Caki2 (cell line): ENCODE measurements around the gene C1QTNF9. TPM values are rescaled to one million over a fixed set of nuclear protein-coding genes. Genes with fewer than 3 reads are reported as not detected.
"Not testable (repeated sequence)": the region's sequence is repeated elsewhere in the genome, so short reads cannot be mapped to it uniquely, and the experiment has no call there.

Experiments
- DNase-seq: peaks from one replicate; pipeline ENCODE4 v3.0.0-alpha.2; 2015; ENCODE audit warnings: low read depth
- in situ Hi-C: cut with HindIII; loops from 2 replicates; pipeline ENCODE4 v1.10.0; 2016; ENCODE audit warnings: low sequenced_read_pairs, low pct_unique_long_range_greater_than_20kb, mixed read lengths
- total RNA-seq: library from RNA; depleted of rRNA; stranded (reverse); fragments of >200 nt; shearing (Covaris generic); gene quantifications from 2 replicates; pipeline ENCODE4 v1.2.3, GENCODE V29; 2014; ENCODE audit warnings: low replicate concordance

Gene C1QTNF9
- total RNA-seq, 1 experiment from 2014 or later: not detected

DNA sequence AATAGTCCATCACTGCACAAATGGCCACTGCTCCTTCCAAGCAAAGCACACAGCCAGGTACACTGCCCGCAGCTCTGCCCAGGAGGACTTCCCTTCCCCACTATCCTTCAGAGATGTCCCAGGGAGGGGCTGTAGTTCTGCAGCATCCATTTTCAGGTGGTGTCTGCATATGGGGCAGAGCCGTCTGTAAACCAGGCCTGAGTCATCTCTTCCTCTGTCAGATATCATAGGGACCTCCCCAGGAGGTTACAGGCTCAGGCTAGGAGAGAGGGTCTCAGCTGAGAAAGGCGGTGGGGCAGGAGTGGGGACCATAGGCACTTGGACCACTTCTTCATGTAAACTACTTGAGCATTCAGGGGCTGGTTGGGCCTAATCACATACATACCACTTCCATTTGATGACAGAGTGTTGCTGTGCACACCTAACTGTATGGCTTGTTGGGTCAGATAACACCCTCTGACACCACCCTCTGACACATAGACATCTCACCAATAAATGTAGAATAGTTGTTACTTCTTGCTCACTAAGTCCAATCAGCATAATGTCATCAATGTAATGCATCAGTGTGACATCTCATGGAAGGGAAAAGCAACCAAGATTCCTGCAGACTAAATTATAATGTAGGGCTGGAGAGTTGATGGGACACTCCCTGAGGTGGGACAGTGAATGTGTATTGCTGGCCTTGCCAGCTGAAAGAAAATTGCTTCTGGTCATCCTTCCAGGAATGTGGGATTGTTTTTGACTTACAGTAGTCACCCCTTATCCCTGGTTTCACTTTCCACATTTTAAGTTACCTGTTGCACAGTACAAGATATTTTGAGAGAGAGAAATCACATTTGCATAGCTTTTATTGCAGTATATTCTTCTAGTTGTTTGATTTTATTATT is 40.6 kb downstream of the C1QTNF9 start:
- DNase-seq, in situ Hi-C loops: not testable (repeated sequence)

DNA sequence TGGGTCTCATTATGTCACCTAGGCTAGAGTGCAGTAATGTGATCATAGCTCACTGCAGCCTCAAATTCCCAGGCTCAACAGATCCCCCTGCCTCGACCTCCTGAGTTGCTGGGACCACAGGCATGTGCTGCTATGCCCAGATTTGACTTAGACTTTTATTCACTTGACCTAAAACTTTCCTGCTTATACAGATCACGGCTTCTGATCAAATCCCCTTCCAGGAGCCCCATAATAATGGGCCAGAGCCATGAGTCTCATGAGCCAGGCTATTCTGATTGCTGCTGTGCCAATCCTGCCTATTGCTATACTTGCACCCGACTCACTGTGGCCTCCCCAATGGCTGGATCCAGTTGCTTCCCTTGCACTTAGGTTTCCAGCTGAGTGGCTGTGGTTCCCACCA is 42.0 kb downstream of the C1QTNF9 start:
- DNase-seq: no peak
- in situ Hi-C loops: no loop called here

DNA sequence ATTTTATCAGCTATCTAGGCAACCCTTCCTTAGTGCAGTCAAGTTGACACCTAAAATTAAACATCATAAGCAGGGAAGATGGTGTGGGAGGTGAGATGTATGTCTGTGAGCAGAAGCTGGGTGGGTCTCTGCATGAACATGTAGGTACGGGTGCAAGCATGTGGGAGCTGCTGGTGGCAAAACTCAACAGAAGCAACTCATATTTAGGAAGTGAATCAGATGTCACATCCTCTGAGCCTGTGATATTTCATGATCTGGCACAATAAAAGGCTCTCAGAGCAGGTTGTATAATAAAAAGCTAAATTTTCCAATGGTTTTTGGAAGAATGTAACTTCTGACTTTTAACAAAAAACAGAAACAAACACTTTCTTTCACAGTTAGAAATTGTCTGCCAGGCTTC is 44.4 kb downstream of the C1QTNF9 start:
- DNase-seq: no peak
- in situ Hi-C loops: no loop called here

DNA sequence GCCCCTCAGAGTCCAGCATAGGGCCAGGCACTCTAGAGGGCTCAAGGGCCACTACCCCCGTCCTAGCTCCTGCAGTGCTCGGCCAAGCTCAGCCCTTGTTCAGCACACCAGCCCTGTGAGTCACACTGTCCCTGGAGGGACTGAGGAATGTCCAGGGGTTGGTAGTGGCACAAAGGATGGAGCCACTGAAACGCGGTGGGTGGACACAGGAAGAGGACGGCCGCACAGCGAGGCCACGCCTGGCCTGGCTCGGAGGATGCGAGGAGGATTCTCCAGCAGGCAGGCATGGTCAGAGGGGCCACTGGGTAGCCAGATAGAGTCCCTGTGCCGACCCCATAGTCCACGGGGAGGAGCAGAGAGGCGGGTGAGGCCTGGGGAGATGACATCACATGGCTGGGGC is 45.7 kb downstream of the C1QTNF9 start:
- in situ Hi-C loops: no loop called here
- DNase-seq: no peak

DNA sequence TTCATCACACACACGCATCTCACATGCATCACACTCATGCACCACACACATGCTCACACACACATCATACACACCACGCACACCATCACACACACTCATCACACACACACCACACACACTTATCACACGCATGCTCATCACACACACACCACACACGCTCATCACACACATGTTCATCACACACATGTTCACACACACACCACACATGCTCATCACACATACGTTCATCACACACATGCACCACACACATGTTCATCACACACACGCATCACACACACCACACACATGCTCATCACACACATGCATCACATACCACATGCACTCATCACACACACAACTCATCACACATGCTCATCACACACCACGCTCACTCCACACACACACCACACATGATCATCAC is 46.9 kb downstream of the C1QTNF9 start:
- in situ Hi-C loops: no loop called here
- DNase-seq: no peak

DNA sequence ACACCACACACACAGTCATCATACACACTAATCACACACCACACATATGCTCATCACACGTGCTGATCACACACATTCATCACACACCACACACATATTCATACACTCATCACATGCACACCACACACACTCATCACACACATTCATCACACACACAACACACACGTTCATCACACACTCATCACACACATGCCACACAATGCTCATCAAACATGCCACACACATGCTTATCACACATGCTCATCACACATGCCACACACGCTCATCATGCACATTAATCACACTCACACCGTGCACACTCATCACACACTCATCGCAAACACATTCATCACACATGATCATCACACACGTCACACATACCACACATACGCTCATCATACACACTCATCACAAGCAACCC is 47.5 kb downstream of the C1QTNF9 start:
- in situ Hi-C loops: no loop called here
- no peak for DNase-seq

DNA sequence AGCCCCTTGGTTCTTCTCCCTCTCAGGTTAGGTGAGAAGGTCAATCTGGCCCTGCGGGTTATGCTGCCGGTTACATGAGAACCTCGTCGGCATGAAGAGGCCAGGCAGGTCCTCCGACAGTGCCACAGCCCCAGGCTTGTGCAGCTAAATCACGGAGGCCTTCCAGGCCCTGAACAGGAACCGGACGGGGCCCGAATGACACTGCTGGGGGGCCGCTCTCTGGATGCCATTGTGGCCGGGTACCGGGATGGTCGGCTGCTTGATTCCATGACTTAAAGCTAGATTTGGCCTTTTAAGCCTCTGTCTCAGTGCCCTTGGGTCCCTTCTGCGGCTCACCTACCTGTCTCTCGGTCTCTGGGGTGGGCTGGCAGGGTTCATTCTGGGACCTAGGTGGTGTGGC is 48.4 kb downstream of the C1QTNF9 start:
- DNase-seq: no peak
- in situ Hi-C loops: no loop called here

DNA sequence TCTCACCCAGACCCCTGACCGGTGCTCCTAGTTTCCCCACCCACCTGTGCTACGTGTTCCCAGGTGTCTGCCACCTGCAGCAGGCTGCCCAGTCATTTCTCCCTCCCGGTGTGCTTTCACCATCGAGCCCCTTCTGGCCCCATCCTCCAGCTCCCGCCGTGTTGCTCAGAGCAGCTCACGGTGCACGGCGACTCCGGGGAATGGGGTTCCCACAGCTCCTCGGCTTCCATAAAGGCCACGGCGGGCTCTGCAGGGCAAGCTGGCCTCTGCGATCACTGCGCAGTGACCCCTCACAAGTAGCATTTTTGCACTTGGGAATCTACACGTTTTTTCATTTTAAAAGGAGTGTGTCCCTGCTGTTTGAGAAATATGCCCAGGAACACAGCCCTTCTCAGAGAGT is 49.5 kb downstream of the C1QTNF9 start:
- DNase-seq, in situ Hi-C loops: not testable (repeated sequence)

DNA sequence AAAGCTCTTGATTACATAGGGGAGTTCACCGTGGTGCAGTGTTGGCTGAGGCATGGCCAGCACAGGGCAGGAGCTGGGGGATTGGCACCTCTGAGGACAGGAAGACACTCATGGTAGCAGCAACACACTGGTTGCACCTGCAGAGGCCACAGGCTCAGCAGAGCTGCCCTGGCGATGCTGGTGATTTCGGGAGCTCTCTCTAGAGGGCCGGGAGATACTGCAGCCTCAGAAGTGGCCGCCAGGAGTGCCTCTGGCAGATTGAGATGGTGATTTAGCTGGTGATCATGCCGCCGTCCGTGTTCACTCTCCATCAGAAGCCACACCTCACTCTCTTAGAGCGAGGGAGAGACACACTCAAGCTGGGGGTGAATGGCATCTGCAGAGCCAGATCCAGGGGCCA is 49.9 kb downstream of the C1QTNF9 start:
- in situ Hi-C loops: not testable (repeated sequence)

DNA sequence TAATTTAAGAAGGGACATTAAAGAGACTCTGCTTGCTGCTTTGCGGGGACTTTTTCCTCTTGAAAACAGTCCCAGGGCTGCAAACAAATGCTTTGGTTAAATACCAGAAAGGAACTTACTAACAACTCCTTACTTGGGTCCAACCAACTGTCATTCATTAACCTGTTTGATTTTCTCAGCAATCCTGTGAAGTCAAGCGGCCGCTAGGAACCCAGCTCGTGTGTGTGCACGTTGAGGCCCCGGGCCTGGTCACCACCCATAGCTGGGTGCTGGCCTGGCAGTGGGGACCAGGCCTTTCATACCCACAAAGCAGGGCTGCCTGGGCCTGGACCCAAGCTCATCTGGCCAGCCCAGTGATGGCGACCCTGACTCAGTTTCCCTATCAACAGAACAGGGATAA is 50.7 kb downstream of the C1QTNF9 start:
- DNase-seq: no peak

More for the DNA sequence above, 49.9 kb downstream of the C1QTNF9 start:
- not testable (repeated sequence) for DNase-seq

DNA sequence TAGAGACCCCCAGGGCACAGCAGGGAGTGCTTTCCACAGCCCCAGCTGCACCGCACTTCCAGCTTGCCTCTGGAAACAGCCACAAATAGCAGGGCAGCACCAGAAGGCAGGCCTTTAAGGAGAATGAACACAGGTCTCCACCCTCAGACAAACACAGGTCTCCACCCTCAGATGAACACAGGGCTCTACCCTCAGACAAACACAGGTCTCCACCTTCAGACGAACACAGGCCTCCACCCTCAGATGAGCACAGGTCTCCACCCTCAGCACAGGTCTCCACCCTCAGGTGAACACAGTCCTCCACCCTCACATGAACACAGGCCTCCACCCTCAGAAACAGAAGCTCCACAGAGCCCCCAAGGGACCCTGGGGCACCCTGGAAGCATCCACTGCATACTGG is 51.7 kb downstream of the C1QTNF9 start:
- no peak for DNase-seq
- in situ Hi-C loops: no loop called here

More for the DNA sequence above, 50.7 kb downstream of the C1QTNF9 start:
- in situ Hi-C loops: no loop called here

DNA sequence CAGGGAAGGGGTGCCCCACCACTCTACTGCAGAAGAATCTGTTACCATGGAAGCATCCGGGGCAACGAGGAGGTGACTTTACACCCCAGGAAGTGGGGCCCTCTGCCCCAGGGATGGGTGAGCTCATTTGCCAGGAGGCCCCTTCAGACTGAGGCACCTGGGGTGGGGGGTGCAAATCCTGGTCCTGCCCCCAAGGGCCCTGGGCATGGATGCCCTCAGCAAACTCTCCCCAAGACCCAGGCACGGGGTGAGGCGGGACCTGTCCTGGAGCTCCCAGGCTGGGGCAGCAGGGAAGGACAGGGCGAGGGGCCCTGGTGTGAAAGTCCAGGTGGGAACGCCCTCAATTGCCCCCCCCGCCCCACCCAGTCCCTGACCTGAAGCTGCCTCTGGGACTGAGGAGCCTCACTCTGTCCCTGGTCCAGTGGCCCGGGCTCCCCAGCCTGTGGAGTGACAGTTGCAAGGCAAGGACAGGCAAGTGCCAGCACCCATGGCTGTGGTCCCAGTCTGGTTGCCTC is 52.5 kb downstream of the C1QTNF9 start:
- no peak for DNase-seq
- in situ Hi-C loops: no loop called here

DNA sequence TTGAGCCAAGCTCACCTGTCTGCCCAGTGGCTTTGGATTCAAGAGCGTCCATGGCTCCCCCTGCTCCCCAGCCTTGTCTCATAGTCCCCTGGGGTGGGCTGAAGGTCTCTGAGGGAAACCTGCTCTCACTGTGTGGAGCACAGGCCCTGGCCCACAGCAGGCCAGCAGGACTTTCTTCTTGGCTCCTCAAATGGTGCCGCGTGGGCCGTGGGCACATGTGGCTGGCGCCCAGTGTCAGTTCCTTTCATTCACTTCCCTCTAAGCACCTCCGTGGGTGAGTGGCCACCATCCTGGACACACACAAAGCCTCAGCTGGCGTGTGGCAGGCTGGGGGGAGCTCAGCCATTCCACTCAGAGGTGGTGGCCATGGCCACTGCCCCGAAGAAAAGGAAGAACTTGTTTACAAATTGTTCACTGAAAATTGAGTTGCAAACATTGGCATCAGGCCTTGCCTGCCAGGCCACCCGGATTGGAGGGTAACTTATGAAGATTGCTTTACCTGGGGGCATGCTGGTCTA is 53.1 kb downstream of the C1QTNF9 start:
- no peak for DNase-seq
- in situ Hi-C loops: no loop called here

DNA sequence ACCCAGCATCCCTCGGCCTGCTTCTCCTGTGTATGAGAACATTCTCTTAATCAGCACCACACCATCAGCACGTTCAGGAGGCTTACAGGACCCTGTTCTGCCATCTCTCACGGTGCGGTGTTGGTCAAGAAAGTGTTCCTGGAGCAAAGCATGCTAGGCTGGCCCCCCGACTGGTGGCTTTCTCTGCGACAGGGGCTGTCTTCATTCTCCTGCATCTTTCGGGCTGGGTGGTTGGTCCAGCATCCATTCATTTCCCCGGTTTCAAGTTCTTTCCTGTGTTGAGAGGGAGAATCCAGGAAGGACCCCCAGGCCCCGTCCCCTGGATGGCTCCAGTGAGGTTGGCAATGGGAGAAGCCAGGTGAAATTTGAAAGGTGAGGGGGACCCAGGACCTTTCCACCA is 55.8 kb downstream of the C1QTNF9 start:
- no peak for DNase-seq
- in situ Hi-C loops: no loop called here

DNA sequence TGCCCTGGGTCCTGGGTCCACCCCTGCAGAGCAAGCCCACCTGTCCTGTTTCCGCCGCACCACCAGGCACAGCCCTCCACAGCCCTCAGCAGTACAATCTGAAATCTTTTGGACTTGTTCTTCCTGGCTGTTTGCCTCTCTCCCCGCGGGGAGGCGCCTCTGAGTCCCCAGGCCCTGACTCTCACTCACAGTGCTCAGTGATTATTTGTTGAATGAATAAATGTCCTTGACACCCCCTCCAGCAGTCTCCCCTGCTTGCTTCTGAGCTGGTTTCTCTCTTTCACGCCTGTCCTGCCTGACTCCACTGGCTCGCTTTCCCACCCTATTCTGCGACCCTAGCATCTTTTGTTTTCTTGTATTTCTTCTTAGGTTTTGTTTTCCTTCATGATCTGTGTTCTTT is 56.9 kb downstream of the C1QTNF9 start:
- DNase-seq, in situ Hi-C loops: not testable (repeated sequence)

DNA sequence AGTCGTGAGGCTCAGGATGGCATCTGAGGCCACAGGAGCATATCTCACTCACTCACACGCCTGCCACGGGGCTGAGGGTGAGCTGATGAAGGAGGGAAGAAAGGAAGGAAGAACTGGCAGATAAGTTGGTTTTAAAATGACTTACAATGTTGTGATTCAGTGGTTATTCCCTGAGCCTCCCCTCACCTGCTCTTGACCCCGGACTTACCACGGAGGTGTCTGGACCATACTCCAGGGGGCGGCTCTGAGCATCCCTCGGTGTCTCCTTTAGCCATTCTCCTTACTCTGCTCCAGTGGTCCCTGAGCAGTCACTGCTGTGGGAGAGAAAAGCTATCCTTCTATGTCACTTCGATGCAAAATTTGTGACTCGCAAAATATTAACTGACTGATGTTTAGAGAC is 61.9 kb downstream of the C1QTNF9 start:
- in situ Hi-C loops, DNase-seq: not testable (repeated sequence)
